H1 (cell line): ENCODE results near the gene PRG2. TPM values are rescaled to one million over a fixed set of nuclear protein-coding genes. Genes with fewer than 3 reads are reported as not detected.

Source experiments
- BCL11A ChIP-seq, 2 experiments: IDR thresholded peaks; one replicate each; pipeline ENCODE4 v1.6.1; 2011; ENCODE audit warnings: low read depth in 2 of 2, low read length in 2 of 2, mild to moderate bottlenecking in 2 of 2
- BRCA1 ChIP-seq: IDR thresholded peaks from 2 replicates; pipeline ENCODE4 v1.6.1; 2012; ENCODE audit warnings: low read depth, low read length, improper control_type of control experiment
- CEBPB ChIP-seq: IDR thresholded peaks from 2 replicates; pipeline ENCODE4 v1.6.1; 2012; ENCODE audit warnings: low read depth, low read length
- CHD7 ChIP-seq: fragments of 300-600 bp; sonication (generic); IDR thresholded peaks from 2 replicates; pipeline ENCODE4 v1.7.1; 2012; ENCODE audit warnings: low read length, moderate library complexity, mild to moderate bottlenecking, inconsistent platforms; ENCODE audit not compliant: insufficient replicate concordance
- EP300 ChIP-seq, 2 experiments: IDR thresholded peaks; 1 replicate in 1 of 2; 2 replicates in 1 of 2; pipeline ENCODE4 v1.6.1; 2011 to 2012; ENCODE audit warnings: low read depth in 2 of 2, low read length in 2 of 2, mild to moderate bottlenecking in 2 of 2, borderline replicate concordance in 1 of 2, inconsistent platforms in 1 of 2, moderate library complexity in 1 of 2
- GABPA ChIP-seq: IDR thresholded peaks from 2 replicates; pipeline ENCODE4 v1.6.1; 2011; ENCODE audit warnings: mild to moderate bottlenecking, low read length, moderate library complexity, borderline replicate concordance; ENCODE audit not compliant: insufficient read depth
- MAX ChIP-seq: IDR thresholded peaks from 2 replicates; pipeline ENCODE4 v1.6.1; 2012; ENCODE audit warnings: inconsistent platforms
- RXRA ChIP-seq: IDR thresholded peaks from 2 replicates; pipeline ENCODE4 v1.6.1; 2011; ENCODE audit warnings: low read depth, mild to moderate bottlenecking, low read length, moderate library complexity; ENCODE audit not compliant: insufficient read depth
- polyA plus RNA-seq, 7 experiments: library from polyadenylated mRNA; depleted of rRNA in 3 of 7; stranded (reverse) in 5 of 7; unstranded in 2 of 7; fragments of >200 nt in 5 of 7; fragments of 200-250 nt in 2 of 7; gene quantifications; 1 replicate in 5 of 7; 2 replicates in 1 of 7; 4 replicates in 1 of 7; pipeline versions ENCODE4 v1.2.1 to v1.2.3, GENCODE V29; 2011 to 2013; ENCODE audit warnings: missing spikeins in 2 of 7, mixed read lengths in 2 of 7
- total RNA-seq: library from RNA; stranded (reverse); fragmentation: NEBNext Ultra II Directional; extraction: Animal tissue kit (Norgen Biotek cat#: 25700); gene quantifications from 2 replicates; pipeline ENCODE4 v1.2.1, GENCODE V29; 2021

PRG2 gene
- total and polyA plus RNA-seq, 2 of the 8 experiments (the other 6 are each of a cell fraction or from before 2014, with no cell fraction given): 0.32 TPM; not detected in 1

GRCh38 chr11:57338142-57338541 is 52.3 kb downstream of the PRG2 start, which contains the start of gene P2RX3 (continued):
- TF ChIP-seq CHD7 (no peak), CEBPB (no peak), BRCA1 (no peak), BCL11A (IDR thresholded peaks at IDR 0.05; ENCODE audit: low read depth in 2 of 2, low read length in 2 of 2) (no peak), EP300 (IDR thresholded peaks at IDR 0.05; ENCODE audit: borderline replicate concordance in 1 of 2, low read depth in 2 of 2, low read length in 2 of 2) (no peak), MAX (no peak), GABPA (no peak), RXRA (no peak)
